ENCODE results near the gene GNAO1.

DNA sequence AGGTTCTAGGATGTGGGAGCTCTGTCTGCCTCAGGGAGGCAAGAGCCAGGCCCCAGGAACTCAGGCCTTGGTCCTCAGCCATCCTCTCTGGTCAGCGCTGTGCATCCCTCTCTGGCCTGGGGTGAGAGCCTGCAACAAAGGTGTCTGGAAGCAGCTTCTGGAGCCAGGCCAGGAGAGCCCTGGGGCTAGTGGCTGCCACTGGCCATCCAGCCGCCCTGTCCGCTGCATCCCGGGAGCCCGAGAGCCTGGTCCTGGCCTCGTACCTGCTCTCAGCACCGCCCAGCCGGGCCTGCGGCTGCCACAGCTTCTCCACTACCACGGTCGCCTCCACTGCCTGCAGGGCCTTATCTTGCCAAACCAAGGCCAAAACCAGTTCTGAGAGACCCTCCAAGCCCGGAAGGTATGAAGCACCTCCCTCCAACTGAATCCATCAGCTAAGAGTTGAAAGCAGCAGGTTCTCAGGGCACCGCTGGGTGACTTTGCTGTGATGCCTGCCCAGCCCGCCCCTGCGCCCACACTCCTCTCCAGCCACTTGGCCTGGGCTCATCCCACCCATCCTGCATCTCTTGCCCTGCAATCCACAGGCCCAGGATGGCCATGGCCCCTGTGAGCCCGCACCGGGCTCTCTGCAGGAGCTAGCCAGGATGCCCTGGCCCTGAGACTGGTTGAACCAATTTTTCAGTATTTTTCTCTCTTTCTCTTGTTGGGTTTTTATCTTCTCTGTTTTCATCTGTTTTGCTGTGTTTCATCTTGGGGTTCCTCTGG lies 148.3 kb downstream of the GNAO1 start:
- TF ChIP-seq, protein P1, sequence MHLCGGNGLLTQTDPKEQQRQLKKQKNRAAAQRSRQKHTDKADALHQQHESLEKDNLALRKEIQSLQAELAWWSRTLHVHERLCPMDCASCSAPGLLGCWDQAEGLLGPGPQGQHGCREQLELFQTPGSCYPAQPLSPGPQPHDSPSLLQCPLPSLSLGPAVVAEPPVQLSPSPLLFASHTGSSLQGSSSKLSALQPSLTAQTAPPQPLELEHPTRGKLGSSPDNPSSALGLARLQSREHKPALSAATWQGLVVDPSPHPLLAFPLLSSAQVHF (CRISPR knock-in tag; IDR thresholded peaks at IDR 0.05) = no peak
- TF ChIP-seq GATA4 (IDR thresholded peaks at IDR 0.05; ENCODE audit: borderline replicate concordance, low read depth) (no peak), HNRNPL (IDR thresholded peaks at IDR 0.05; ENCODE audit: low read depth, low read length) (no peak), DDIT3 (CRISPR knock-in tag; IDR thresholded peaks at IDR 0.05) (no peak), ZFX (CRISPR knock-in tag; IDR thresholded peaks at IDR 0.05; ENCODE audit: low read depth) (no peak), NBN (conservative IDR thresholded peaks at IDR 0.05) (no peak), ZC3H4 (CRISPR knock-in tag; IDR thresholded peaks at IDR 0.05; ENCODE audit: borderline replicate concordance) (no peak)
- TF ChIP-seq, protein P2, sequence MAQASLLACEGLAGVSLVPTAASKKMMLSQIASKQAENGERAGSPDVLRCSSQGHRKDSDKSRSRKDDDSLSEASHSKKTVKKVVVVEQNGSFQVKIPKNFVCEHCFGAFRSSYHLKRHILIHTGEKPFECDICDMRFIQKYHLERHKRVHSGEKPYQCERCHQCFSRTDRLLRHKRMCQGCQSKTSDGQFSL (CRISPR knock-in tag; IDR thresholded peaks at IDR 0.05) = no peak
- TF ChIP-seq, protein P3, sequence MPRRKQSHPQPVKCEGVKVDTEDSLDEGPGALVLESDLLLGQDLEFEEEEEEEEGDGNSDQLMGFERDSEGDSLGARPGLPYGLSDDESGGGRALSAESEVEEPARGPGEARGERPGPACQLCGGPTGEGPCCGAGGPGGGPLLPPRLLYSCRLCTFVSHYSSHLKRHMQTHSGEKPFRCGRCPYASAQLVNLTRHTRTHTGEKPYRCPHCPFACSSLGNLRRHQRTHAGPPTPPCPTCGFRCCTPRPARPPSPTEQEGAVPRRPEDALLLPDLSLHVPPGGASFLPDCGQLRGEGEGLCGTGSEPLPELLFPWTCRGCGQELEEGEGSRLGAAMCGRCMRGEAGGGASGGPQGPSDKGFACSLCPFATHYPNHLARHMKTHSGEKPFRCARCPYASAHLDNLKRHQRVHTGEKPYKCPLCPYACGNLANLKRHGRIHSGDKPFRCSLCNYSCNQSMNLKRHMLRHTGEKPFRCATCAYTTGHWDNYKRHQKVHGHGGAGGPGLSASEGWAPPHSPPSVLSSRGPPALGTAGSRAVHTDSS (CRISPR knock-in tag; conservative IDR thresholded peaks at IDR 0.05) = no peak

Data from HepG2 (cell line).